B cell (primary cell): ENCODE measurements around the gene NANOS1. TPM values are rescaled to one million over a fixed set of nuclear protein-coding genes. Genes with fewer than 3 reads are reported as not detected.

ENCODE experiments used
- ATAC-seq: fragments of 200-7000 bp; cut with Tn5 transposase; one replicate; pipeline ENCODE4 v1.10.0; 2021; ENCODE audit warnings: low read depth, mild to moderate bottlenecking, moderate number of reproducible peaks, moderate library complexity
- CTCF ChIA-PET: fragments of 350-600 bp; sonication (Branson Sonifier 250); formaldehyde crosslinking; loops from one replicate; lab custom pipeline; 2021; ENCODE audit warnings: antibody characterized with exemption, inconsistent platforms; lab: Charles Lee
- POLR2A ChIA-PET: fragments of 350-600 bp; sonication (Branson Sonifier 250); formaldehyde crosslinking; loops from one replicate; lab custom pipeline; 2021; ENCODE audit warnings: antibody characterized with exemption; lab: Charles Lee
- DNase-seq: peaks from one replicate; pipeline ENCODE4 v3.0.0; 2013
- H2AFZ ChIP-seq: 2 replicates; pipeline ENCODE4 v1.6.1; 2012; ENCODE audit warnings: mild to moderate bottlenecking, low read depth, low read length; ENCODE audit not compliant: insufficient read depth, poor library complexity, severe bottlenecking
- H3K27ac ChIP-seq, 2 donors: 1 replicate in 1 of 2; 2 replicates in 1 of 2; pipeline ENCODE4 v1.5.1; 2012 to 2013; ENCODE audit warnings: low read length in 2 of 2, mild to moderate bottlenecking in 2 of 2, moderate library complexity in 1 of 2
- H3K27me3 ChIP-seq, 4 experiments: fragments of 200-600 bp in 1 of 4; sonication (generic) in 1 of 4; replicated peaks in 1 of 4; 1 replicate in 2 of 4; 2 replicates in 2 of 4; pipeline versions ENCODE4 v1.6.1 to v1.7.0; 2013 to 2016; ENCODE audit warnings: low read length in 3 of 4, mild to moderate bottlenecking in 2 of 4, mixed read lengths in 1 of 4, moderate library complexity in 1 of 4; ENCODE audit not compliant: insufficient read depth in 4 of 4, control insufficient read depth in 3 of 4; ENCODE audit errors: control extremely low read depth in 1 of 4
- H3K36me3 ChIP-seq, 2 experiments: replicated peaks in 1 of 2; 1 replicate in 1 of 2; 2 replicates in 1 of 2; pipeline versions ENCODE4 v1.6.1 to v1.7.1; 2013; ENCODE audit warnings: low read length in 1 of 2; ENCODE audit not compliant: insufficient read depth in 2 of 2, control insufficient read depth in 1 of 2; ENCODE audit errors: control extremely low read depth in 1 of 2, extremely low read depth in 1 of 2
- H3K4me1 ChIP-seq, 2 donors: fragments of 200-600 bp in 1 of 2; sonication (generic) in 1 of 2; 1 replicate in 1 of 2; 2 replicates in 1 of 2; pipeline versions ENCODE4 v1.5.1 to v1.6.1; 2013 to 2017; ENCODE audit warnings: low read length in 2 of 2; ENCODE audit not compliant: control insufficient read depth in 2 of 2, insufficient read depth in 2 of 2
- H3K4me2 ChIP-seq: replicated peaks from 2 replicates; pipeline ENCODE3; 2012; ENCODE audit warnings: mild to moderate bottlenecking, low read depth, low read length; ENCODE audit not compliant: poor library complexity, severe bottlenecking
- H3K4me3 ChIP-seq, 5 experiments: fragments of 200-600 bp in 1 of 5; sonication (generic) in 1 of 5; 1 replicate in 3 of 5; 2 replicates in 2 of 5; pipeline versions ENCODE4 v1.5.1 to v1.7.0; 2011 to 2016; ENCODE audit warnings: low read length in 4 of 5, mild to moderate bottlenecking in 4 of 5, low read depth in 2 of 5, control low read depth in 1 of 5, moderate library complexity in 1 of 5; ENCODE audit not compliant: insufficient read depth in 1 of 5; ENCODE audit errors: control extremely low read depth in 1 of 5, extremely low read depth in 1 of 5
- H3K79me2 ChIP-seq: fragments of 200-600 bp; sonication (generic); one replicate; pipeline ENCODE4 v1.6.0; 2016; ENCODE audit warnings: low read length; ENCODE audit not compliant: control insufficient read depth, insufficient read depth
- H3K9ac ChIP-seq: fragments of 200-600 bp; sonication (generic); 2 replicates; pipeline ENCODE4 v1.6.1; 2017; ENCODE audit warnings: mild to moderate bottlenecking, low read length, moderate library complexity
- H3K9me3 ChIP-seq, 3 donors: one replicate each; pipeline versions ENCODE4 v1.6.1 to v1.7.1; 2013; ENCODE audit warnings: low read length in 2 of 3; ENCODE audit not compliant: control insufficient read depth in 2 of 3, insufficient read depth in 1 of 3; ENCODE audit errors: control extremely low read depth in 1 of 3
- H4K20me1 ChIP-seq: 2 replicates; pipeline ENCODE4 v1.6.0; 2012; ENCODE audit warnings: mild to moderate bottlenecking, low read length; ENCODE audit not compliant: insufficient read depth, control insufficient read depth, poor library complexity, severe bottlenecking
- H3K27ac Mint-ChIP-seq: one replicate; pipeline ENCODE4 v1.8.0; 2021; ENCODE audit warnings: mixed read lengths
- H3K27me3 Mint-ChIP-seq: one replicate; pipeline ENCODE4 v1.8.0; 2021; ENCODE audit warnings: mixed read lengths
- H3K4me1 Mint-ChIP-seq: one replicate; pipeline ENCODE4 v1.8.0; 2021; ENCODE audit warnings: mixed read lengths
- H3K4me3 Mint-ChIP-seq: one replicate; pipeline ENCODE4 v1.8.0; 2021; ENCODE audit warnings: mixed read lengths
- H3K9me3 Mint-ChIP-seq: one replicate; pipeline ENCODE4 v1.8.0; 2022; ENCODE audit warnings: mixed read lengths; ENCODE audit not compliant: insufficient read depth
- CTCF ChIP-seq: fragments of 200-600 bp; IDR thresholded peaks from one replicate; pipeline ENCODE4 v1.8.0; 2022; ENCODE audit warnings: antibody characterized with exemption, mild to moderate bottlenecking
- EZH2 ChIP-seq: IDR thresholded peaks from 2 replicates; pipeline ENCODE4 v1.6.1; 2012; ENCODE audit warnings: borderline replicate concordance, low read depth, mild to moderate bottlenecking, moderate library complexity, low read length; ENCODE audit not compliant: insufficient read depth, poor library complexity, severe bottlenecking
- WGBS: methylation state at CpG from one replicate; pipeline ENCODE4 v1.1.5; 2013; ENCODE audit warnings: missing lambda C conversion rate; ENCODE audit not compliant: insufficient coverage; 5-methylcytosine and 5-hydroxymethylcytosine counted together
- intact Hi-C: fragments of 100-400 bp; cut with micrococcal nuclease; formaldehyde crosslinking; loops from one replicate; pipeline ENCODE4 v1.10.0; 2022
- polyA plus RNA-seq: library from polyadenylated mRNA; depleted of rRNA; stranded (reverse); fragments of >200 nt; gene quantifications from 2 replicates; pipeline ENCODE4 v1.2.3, GENCODE V29; 2012
- total RNA-seq, 2 donors: library from RNA; stranded (reverse); fragments of 120-200 nt in 1 of 2; gene quantifications; 1 replicate in 1 of 2; 2 replicates in 1 of 2; pipeline versions ENCODE4 v1.2.3 to v1.2.4, GENCODE V29; 2013 to 2022

NANOS1 gene
- total and polyA plus RNA-seq, 2 donors (not counting 1 experiment from before 2014, with no cell fraction given): 0.16 to 0.69 TPM

- 100% methylated on average over 2 of the region's 4 CpGs for WGBS
- peaks cover 0 to 16% (median 4%) of the 10 kb centered on the region in 4 experiments for H3K27me3 ChIP-seq
- no peak overlapping the region for H3K4me3 ChIP-seq
- ChIA-PET CTCF (no interaction called here), POLR2A (no interaction called here)
- H2AFZ ChIP-seq: no peak overlapping the region
- H3K9ac ChIP-seq: no peak overlapping the region
- H3K4me1 ChIP-seq: no peaks in the 10 kb centered on the region
- no peaks in the 10 kb centered on the region for H3K9me3 Mint-ChIP-seq
- no peak overlapping the region for H3K27ac Mint-ChIP-seq
- H3K27me3 Mint-ChIP-seq: peaks cover 37% of the 10 kb centered on the region
- no peak overlapping the region for H3K27ac ChIP-seq
- H3K4me3 Mint-ChIP-seq: no peak overlapping the region
- no peaks in the 10 kb centered on the region for H4K20me1 ChIP-seq
- intact Hi-C loops: no loop called here
- no peak for TF ChIP-seq EZH2
- no peak for TF ChIP-seq CTCF
- ATAC-seq: no peak
- H3K79me2 ChIP-seq: no peaks in the 10 kb centered on the region
- no peak for DNase-seq
- no peaks in the 10 kb centered on the region for H3K4me1 Mint-ChIP-seq
- H3K4me2 ChIP-seq: no peak overlapping the region
- no peaks in the 10 kb centered on the region for H3K36me3 ChIP-seq
- H3K9me3 ChIP-seq: peaks cover 0 to 4% (median 0%) of the 10 kb centered on the region in 3 donors
These were observed 22.3 kb upstream of the NANOS1 start for GRCh38 chr10:119007211-119007574.

- TF ChIP-seq EZH2 (no peak), CTCF (no peak)
- H3K9me3 Mint-ChIP-seq: no peaks in the 10 kb centered on the region
- Histone ChIP-seq H3K4me1 (no peaks in the 10 kb centered on the region), H3K4me3 (no peak overlapping the region), H3K4me2 (no peak overlapping the region), H3K9ac (no peak overlapping the region), H3K79me2 (no peaks in the 10 kb centered on the region), H3K27ac (no peak overlapping the region), H3K36me3 (no peaks in the 10 kb centered on the region), H3K9me3 (peaks cover 0 to 2% (median 0%) of the 10 kb centered on the region in 3 donors), H2AFZ (no peak overlapping the region), H3K27me3 (peaks cover 0 to 7% (median 1%) of the 10 kb centered on the region in 4 experiments), H4K20me1 (no peaks in the 10 kb centered on the region)
- no peak overlapping the region for H3K4me3 Mint-ChIP-seq
- no peaks in the 10 kb centered on the region for H3K4me1 Mint-ChIP-seq
- H3K27ac Mint-ChIP-seq: no peak overlapping the region
- CTCF ChIA-PET: no interaction called here
- intact Hi-C loops: no loop called here
- H3K27me3 Mint-ChIP-seq: peaks cover 25% of the 10 kb centered on the region
- no CpG with 5 or more reads among the region's 2 CpGs for WGBS
- ATAC-seq: no peak
- POLR2A ChIA-PET: no interaction called here
- DNase-seq: no peak
These were observed 8.9 kb upstream of the NANOS1 start for GRCh38 chr10:119020627-119020946.
